ENCODE data around the gene SHISAL1.

The SHISAL1 gene

DNA sequence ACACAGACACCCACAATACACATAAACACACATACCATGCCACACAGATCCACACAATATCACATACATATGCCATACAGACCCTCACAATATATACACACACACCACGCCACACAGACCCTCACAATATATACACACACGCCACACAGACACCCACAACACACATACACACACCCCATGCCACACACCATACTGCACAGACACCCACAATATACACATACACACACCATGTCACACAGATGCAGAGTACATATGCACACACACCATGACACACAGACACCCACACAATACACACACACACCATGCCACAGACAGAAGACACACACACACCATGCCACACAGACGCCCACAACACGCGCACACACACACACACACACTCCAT is 43.6 kb downstream of the SHISAL1 start:
- TF ChIP-seq CTCF (IDR thresholded peaks at IDR 0.05; ENCODE audit: control insufficient read depth, extremely low read depth, insufficient read depth) = no peak
- no peak for DNase-seq (ENCODE audit: low read depth)
- no peak overlapping the region for H3K4me3 ChIP-seq (ENCODE audit: low read depth, low read length)

DNA sequence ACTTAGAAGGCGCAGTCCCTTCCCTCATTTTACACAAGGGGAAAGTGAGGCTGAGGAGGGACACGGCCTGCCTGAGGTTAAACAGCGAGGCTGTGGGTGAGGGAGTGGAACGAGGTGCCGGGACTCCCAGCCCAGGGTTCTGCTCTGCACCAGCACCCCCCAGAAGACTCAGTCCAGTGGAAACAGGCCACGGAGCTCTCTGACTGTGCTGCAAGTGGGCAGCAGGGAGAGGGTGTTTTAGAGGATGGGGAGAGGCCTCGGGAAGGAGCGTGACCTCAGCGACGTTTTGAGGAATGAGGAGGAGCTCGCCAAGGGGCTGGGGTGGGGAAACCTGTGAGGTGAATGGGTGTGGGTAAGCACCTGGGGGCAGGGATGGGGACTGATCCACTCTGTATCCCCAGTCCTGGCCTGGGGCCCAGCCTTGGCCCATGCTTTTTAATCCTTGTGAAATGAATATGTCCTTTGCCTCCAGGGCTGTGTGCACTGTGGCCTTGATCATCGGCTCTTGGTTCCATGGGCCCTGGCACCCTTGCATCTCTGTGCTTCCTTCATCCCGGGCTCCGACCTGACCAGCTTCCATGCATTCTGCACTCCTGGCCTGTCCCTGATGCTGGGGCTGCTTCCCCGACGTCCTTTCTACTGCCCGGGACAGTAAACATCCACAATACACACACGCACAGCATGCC is 44.2 kb downstream of the SHISAL1 start:
- no peak for TF ChIP-seq CTCF (IDR thresholded peaks at IDR 0.05; ENCODE audit: control insufficient read depth, extremely low read depth, insufficient read depth)
- no peak for DNase-seq (ENCODE audit: low read depth)

DNA sequence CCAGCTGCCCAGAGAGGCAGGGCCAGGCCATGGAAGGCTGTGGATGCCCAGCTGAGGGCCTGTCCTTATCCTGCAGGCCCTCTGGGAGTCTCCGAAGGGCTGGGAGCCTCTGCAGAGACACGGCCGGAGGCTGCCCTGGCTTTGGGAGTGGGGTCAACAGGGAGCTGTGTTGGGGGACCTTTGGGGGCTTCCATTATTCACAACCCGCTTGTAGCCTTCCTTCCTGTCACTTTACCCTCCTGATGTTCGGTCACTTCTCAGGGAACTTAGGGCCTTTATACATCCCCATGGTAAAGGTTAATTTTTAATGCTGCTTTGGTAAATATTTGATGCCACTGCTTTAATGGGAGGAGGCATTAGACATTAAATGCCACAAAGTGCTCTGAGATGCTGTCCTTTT is 44.9 kb downstream of the SHISAL1 start:
- H3K4me3 ChIP-seq (ENCODE audit: low read depth, low read length) = no peak overlapping the region
- no peak for DNase-seq (ENCODE audit: low read depth)
- no peak for TF ChIP-seq CTCF (IDR thresholded peaks at IDR 0.05; ENCODE audit: control insufficient read depth, extremely low read depth, insufficient read depth)

More for the DNA sequence above, 44.2 kb downstream of the SHISAL1 start:
- no peak overlapping the region for H3K4me3 ChIP-seq (ENCODE audit: low read depth, low read length)

DNA sequence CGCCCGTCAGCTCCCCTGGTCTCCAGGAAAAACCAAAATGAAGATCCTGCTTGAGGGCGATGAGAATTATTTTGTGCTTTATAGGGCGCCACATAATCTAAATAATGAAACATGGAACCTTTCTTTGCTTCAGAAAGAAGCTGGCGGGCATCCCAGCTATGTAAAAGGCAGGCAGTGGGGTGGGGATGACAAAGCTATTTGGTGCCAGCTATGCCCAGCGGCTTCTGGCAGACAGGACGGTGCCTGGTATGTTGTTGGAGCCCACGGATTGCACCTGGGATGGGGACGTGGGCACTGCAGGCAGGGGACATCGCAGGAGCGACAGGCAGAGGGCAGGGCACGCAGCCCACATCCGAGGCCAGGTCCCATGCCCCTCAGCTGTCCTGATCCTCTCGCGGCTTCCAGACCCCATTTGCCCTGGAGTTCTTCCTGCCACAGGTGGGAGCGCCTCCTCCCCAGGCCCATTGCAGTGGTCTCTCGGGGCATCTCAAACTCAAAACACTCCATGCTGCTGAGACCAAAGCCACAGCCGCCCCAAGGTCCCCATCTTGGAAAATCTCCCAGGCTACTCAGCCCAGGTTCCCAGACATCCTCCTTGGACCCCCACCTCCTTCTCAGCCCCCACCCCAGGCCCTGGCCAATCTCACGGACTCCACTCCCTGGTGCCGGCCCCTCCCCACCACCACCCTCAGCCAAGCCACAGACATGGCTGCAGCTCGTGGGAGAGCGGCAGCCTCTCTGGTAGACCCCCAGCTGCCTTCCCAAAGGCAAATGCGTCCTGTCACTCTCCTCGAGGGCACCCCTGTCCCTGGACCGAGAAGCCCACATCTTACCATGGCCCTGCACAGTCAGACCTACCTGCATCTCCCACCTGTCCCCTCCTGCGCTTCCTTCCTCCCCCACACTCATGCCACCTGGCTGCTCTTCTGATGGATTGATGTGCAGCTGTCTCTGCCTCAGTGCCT is 45.7 kb downstream of the SHISAL1 start:
- no peak for TF ChIP-seq CTCF (IDR thresholded peaks at IDR 0.05; ENCODE audit: control insufficient read depth, extremely low read depth, insufficient read depth)
- no peak overlapping the region for H3K4me3 ChIP-seq (ENCODE audit: low read depth, low read length)
- no peak for DNase-seq (ENCODE audit: low read depth)

GRCh38 chr22:44263547-44263946 is 49.2 kb downstream of the SHISAL1 start:
- no peak for TF ChIP-seq CTCF (IDR thresholded peaks at IDR 0.05; ENCODE audit: control insufficient read depth, extremely low read depth, insufficient read depth)
- H3K4me3 ChIP-seq (ENCODE audit: low read depth, low read length) = no peak overlapping the region
- no peak for DNase-seq (ENCODE audit: low read depth)

DNA sequence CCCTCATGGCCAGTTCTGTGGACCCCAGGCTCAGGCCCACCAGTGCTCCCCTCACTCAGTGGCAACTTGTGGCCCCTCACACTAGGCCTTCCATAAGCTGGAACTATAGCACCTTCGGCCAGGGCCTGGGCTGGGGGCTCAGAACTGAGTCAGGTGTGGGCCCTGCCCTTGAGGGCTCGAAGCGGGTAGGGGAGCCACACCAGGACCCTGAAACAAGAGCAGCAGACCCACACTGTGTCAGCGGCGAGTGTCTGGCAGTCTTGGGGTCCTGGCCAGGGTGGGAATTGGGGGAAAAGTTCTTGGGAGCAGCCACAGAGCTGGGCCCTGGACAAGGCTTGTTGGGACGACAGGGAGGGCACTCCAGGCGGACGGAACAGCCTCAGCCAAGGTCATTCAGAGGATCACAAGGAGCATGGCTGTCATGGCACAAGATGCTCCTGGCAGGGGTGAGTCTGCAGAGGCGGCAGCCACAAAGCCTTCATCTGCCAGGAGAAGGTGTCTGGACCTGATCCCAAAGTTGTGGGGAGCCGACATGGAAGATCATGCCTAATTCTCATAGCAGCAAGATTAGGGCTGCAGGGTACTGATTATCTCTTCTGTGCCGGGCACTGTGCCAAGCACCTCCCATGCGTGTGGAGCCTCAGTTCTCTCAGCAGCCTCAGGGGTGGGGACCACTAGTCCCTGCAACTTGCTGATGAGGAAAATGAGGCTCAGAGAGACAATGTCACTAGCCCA is 50.7 kb downstream of the SHISAL1 start:
- no peak for DNase-seq (ENCODE audit: low read depth)
- TF ChIP-seq CTCF (IDR thresholded peaks at IDR 0.05; ENCODE audit: control insufficient read depth, extremely low read depth, insufficient read depth) = no peak
- no peak overlapping the region for H3K4me3 ChIP-seq (ENCODE audit: low read depth, low read length)
